TTC549 (cell line): ENCODE measurements around the gene BBS9.
A peak's percentile ranks its signal among the peaks of the same experiment; 100 is the strongest.
"Not testable (repeated sequence)": the region's sequence is repeated elsewhere in the genome, so short reads cannot be mapped to it uniquely, and the experiment has no call there.

ENCODE experiments used
- FAIRE-seq: peaks from 2 replicates; lab custom pipeline; 2012; peaks lifted over from hg19 to GRCh38; lab: Jason Lieb, UNC

Gene BBS9

DNA sequence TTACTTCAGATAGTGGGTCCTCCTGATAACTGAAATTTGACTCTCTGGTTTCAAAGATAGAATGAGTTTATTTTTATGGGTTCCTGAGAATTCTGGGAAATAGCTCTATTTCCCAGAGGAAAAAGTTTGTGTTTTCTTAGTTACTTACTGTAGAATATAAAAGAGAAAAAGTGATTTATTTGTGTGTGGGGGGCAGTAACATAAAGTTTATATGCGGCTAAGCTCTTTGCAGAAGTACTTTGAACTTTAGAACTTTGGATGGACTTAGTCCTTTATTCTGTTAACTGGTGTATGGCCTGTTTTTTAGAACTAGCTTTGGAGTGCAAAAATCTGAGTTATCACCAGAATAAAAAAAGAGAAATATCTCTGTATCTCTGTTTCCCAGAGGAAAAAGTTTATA is 157.1 kb downstream of the BBS9 start:
- FAIRE-seq = no peak

- FAIRE-seq = no peak
Measured at GRCh38 chr7:33287738-33288137, 158.4 kb downstream of the BBS9 start.

DNA sequence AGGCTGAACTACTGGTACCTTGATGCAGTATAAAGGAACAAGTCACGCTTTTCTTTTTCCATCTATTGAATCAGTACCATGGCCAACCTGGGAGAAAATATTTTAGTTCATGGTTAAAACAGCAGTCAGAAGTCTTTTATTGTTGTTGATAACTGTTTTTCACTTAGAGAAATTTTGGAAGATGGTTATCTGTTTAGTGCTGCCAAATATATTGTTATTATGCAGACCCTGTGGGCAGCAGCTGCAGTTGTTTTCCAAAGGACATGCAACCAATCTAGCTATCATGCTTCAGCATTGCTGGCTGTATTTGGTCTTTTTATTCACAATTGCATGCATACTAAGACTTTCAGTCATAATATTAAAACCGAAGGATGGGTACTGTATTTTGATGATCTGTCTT is 169.5 kb downstream of the BBS9 start:
- FAIRE-seq = no peak

GRCh38 chr7:33299425-33299824 is 170.1 kb downstream of the BBS9 start:
- FAIRE-seq = peak; percentile 74

DNA sequence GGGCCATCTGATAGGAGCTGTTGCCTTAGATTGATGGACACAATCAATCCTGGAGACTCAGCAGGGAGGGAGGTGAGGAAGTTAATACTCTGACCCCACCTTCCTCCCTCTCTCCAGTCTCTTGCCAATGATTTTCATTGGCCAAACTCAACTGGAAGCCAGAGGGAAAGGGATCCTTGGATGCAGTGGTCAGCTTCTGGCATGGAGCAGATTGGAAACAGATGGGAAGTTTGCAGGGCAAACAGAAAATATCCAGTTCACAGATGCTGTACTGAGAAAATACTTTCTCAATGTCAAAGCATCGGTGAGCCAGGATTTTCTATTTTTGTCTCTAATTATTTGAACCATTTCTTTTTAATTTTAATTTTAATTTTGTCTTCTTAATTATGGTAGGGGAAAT is 170.8 kb downstream of the BBS9 start:
- no peak for FAIRE-seq

- FAIRE-seq = no peak
Measured at GRCh38 chr7:33300742-33301141, 171.4 kb downstream of the BBS9 start.

DNA sequence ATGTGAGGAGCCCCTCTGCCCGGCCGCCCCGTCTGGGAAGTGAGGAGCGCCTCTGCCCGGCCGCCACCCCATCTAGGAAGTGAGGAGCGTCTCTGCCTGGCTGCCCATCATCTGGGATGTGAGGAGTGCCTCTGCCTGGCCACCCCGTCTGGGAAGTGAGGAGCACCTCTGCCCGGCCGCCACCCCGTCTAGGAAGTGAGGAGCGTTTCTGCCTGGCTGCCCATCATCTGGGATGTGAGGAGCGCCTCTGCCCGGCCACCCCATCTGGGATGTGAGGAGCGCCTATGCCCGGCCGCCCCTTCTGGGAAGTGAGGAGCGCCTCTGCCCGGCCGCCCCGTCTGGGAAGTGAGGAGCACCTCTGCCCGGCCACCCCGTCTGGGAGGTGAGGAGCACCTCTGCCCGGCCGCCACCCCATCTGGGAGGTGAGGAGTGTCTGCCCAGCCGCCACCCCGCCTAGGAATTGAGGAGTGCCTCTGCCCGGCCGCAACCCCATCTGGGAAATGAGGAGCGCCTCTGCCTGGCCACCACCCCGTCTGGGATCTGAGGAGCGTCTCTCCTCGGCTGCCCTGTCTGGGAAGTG is 174.7 kb downstream of the BBS9 start:
- FAIRE-seq = not testable (repeated sequence)

- FAIRE-seq = no peak
Measured at GRCh38 chr7:33307205-33307604, 177.8 kb downstream of the BBS9 start.

DNA sequence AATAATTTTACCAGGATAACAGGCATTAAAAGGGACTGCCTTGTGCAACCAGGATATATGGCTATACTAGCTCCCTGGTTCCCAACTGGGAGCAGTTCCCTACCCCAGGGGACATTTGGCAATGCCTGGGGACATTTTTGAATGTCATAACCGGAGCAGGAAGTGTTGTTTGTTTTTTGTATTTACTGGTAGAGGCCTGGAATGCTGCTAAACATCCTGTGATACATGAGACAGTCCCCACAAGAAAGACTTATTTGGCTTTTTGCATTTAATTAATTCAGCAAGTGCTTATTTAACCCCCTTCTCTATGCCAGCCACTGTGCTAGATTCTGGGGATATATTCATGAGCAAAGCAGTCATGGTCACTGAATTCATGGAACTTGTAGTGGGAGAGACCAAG is 181.2 kb downstream of the BBS9 start:
- no peak for FAIRE-seq

- FAIRE-seq = no peak
Measured at GRCh38 chr7:33325754-33326484, 196.6 kb downstream of the BBS9 start.

GRCh38 chr7:33326485-33326848 is 197.1 kb downstream of the BBS9 start:
- no peak for FAIRE-seq

GRCh38 chr7:33327427-33327826 is 198.1 kb downstream of the BBS9 start:
- FAIRE-seq = no peak

- no peak for FAIRE-seq
Measured at GRCh38 chr7:33334349-33334748, 205.0 kb downstream of the BBS9 start.

- FAIRE-seq = no peak
Measured at GRCh38 chr7:33336820-33337219, 207.5 kb downstream of the BBS9 start.

DNA sequence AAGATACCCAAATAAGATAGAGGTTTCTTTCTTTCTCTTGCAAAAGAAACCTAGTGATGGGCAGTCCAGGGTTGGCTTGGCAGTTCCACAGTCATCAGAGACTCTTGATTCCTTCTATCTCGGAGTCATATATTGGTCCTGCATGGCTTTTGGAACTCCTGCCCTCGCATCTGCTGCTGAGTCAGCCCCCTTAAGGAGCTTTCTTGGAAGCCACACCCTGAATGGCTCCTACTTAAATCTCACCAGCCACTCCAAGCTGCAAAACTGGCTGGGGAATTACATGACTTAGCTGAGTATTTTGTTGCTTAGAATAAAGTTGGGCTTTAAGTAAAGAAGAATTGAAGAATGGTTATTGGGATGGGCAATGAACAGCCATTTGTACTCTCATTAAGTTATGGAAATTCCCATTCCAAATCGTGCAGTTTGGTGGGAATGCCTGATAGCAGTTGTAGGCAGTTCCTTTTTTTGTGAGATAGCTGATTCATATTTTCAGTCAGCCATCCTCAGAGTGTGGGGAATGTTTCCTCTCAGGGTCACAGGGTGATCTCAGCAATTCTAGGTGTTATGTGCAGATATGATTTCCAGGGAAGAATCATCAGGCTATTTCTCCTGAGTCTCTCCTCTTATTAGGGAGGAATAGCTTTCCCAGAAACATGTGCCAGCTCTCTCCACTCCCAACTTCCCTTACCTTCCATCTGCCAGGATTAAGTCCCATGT is 209.9 kb downstream of the BBS9 start:
- no peak for FAIRE-seq

GRCh38 chr7:33346055-33346454 is 216.7 kb downstream of the BBS9 start:
- no peak for FAIRE-seq

DNA sequence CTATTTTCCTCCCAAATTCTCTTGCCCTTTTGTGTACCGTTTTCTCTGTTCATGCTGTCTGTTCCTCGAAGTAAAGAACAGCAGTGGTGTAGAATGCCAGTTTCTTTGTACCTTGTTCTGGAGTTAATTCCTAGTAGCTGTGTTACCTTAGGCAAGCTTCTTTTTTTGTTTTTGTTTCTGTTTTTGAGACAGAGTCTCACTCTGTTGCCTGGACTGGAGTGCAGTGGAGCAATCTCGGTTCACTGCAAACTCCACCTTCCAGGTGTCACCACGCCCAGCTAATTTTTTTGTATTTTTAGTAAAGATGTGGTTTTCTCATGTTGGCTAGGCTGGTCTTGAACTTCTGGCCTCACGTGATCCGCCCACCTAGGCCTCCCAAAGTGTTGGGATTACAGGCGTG is 221.2 kb downstream of the BBS9 start:
- no peak for FAIRE-seq

GRCh38 chr7:33351709-33352108 is 222.3 kb downstream of the BBS9 start:
- no peak for FAIRE-seq

DNA sequence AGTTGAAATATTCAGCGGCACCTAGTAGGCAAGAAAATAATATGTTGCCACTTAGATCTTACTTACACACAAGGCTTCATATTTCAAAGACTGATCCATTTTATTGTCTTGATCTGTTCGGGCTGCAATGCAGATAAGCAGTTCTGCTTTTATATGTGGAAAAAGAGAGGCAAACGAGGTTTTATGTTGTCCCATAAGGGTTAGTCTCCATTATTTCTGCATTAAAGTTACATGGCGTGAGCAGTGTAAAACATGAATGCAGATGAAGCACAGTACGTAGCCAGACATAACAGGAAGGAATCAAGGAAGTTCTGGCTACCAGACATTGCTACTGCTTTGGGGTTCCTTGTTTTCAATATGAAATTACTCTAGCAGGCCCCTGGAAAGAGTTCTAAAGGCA is 224.8 kb downstream of the BBS9 start:
- no peak for FAIRE-seq

- no peak for FAIRE-seq
Measured at GRCh38 chr7:33355386-33355785, 226.0 kb downstream of the BBS9 start.

DNA sequence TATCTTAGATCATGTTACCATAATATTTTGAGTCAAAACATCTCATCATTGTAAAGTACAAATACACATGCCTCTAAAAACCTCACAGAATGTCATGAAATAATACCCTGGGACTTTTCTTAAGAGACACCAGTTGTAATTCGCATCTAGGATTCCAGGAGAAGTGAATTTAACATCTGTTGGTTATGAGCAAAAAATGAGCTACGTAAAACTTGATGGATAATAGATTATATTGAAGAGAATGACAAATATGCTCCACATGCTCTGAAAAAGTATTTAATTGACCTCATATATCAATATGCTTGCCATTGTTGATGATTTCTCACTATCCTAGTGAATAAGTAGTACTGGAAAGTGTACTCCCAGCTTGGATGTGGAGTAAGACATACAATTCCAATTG is 227.0 kb downstream of the BBS9 start:
- no peak for FAIRE-seq

- no peak for FAIRE-seq
Measured at GRCh38 chr7:33357846-33358245, 228.5 kb downstream of the BBS9 start.

GRCh38 chr7:33369888-33370287 is 240.5 kb downstream of the BBS9 start:
- FAIRE-seq = no peak

DNA sequence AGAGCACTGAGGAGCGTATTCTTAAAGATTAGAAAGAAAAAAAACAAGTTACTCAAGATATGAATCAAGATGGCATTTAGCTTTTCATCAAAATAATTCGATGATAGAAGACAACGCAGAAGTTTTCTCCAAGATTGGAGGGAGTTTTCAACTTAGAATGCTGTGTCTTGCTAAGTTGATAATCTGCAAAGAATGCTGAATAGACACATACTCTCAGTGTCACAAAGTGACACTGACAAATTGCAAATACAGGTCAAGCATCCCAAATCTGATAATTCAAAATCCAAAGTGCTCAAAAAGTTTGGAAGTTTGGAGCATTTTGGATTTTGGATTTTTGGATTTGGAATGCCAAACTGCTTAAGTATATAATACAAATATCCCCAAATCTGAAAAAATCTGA is 243.8 kb downstream of the BBS9 start:
- no peak for FAIRE-seq
